ENCODE data around the gene MAN2A1. TPM values are rescaled to one million over a fixed set of nuclear protein-coding genes. Genes with fewer than 3 reads are reported as not detected.
A peak's percentile ranks its signal among the peaks of the same experiment; 100 is the strongest.

Gene MAN2A1
- total RNA-seq, 1 experiment from 2014 or later: 78.0 TPM

GRCh38 chr5:109718216-109718615, 28.5 kb downstream of the MAN2A1 start:
- Histone ChIP-seq H2BK20ac (ENCODE audit: low read depth, low read length, poor library complexity, severe bottlenecking) (no peak overlapping the region), H3K4me2 (ENCODE audit: insufficient read depth, insufficient read length, low read length) (no peak overlapping the region), H3K56ac (ENCODE audit: insufficient read length, low read depth, low read length) (no peak overlapping the region), H3K23me2 (ENCODE audit: insufficient read length, low read depth, low read length, poor library complexity, severe bottlenecking) (no peaks in the 10 kb centered on the region), H2BK5ac (ENCODE audit: insufficient read length, low read length) (no peak overlapping the region), H3T11ph (ENCODE audit: low read length) (no peak overlapping the region), H3K4ac (ENCODE audit: low read depth, low read length) (no peak overlapping the region), H3K27me3 (ENCODE audit: insufficient read depth, low read length) (no peaks in the 10 kb centered on the region), H2BK15ac (ENCODE audit: low read depth, low read length) (no peak overlapping the region), H2BK120ac (ENCODE audit: low read depth, low read length, poor library complexity, severe bottlenecking) (no peak overlapping the region), H4K91ac (ENCODE audit: insufficient read length, low read depth, low read length) (no peak overlapping the region), H4K20me1 (ENCODE audit: control insufficient read depth, insufficient read depth, insufficient read length) (no peaks in the 10 kb centered on the region), H2AK5ac (ENCODE audit: insufficient read length, low read length) (no peak overlapping the region), H3K23ac (ENCODE audit: insufficient read length, low read depth, low read length) (no peak overlapping the region), H3K9me3 (ENCODE audit: control insufficient read depth, low read depth, low read length) (no peaks in the 10 kb centered on the region), H3K18ac (ENCODE audit: insufficient read length, low read depth, low read length) (no peak overlapping the region), H3K9ac (ENCODE audit: extremely low read depth, insufficient read length, low read length) (no peak overlapping the region), H2BK12ac (ENCODE audit: insufficient read length, low read depth, low read length) (no peak overlapping the region), H3K79me1 (ENCODE audit: insufficient read depth, low read depth, low read length, poor library complexity, severe bottlenecking) (no peaks in the 10 kb centered on the region), H3K4me1 (ENCODE audit: insufficient read depth, low read length) (peaks cover 2% of the 10 kb centered on the region; the same call in 1 of the 2 replicates), H2AFZ (ENCODE audit: low read length) (no peak overlapping the region), H3K79me2 (ENCODE audit: insufficient read depth, low read length) (no peaks in the 10 kb centered on the region), H3K14ac (ENCODE audit: insufficient read depth, low read length) (no peak overlapping the region), H4K5ac (ENCODE audit: insufficient read length, low read depth, low read length) (no peak overlapping the region), H3K27ac (ENCODE audit: insufficient read length, low read depth, low read length) (no peak overlapping the region), H4K8ac (replicated peaks; ENCODE audit: insufficient read length, low read depth, low read length) (no peak overlapping the region)
- DNase-seq: no peak
- no peak for TF ChIP-seq CTCF (conservative IDR thresholded peaks at IDR 0.05)
- Mint-ChIP-seq H3K36me3 (ENCODE audit: insufficient read depth in 1 of 3, low read depth in 3 of 3) (peaks cover 4 to 38% (median 28%) of the 10 kb centered on the region in 3 experiments; a peak in 6 of 7 replicates), H3K4me3 (no peak overlapping the region), H3K27ac (peak overlapping the region in 1 of 3 experiments; percentile 40; a peak in 1 of 7 replicates), H3K4me1 (peaks cover 15 to 24% of the 10 kb centered on the region in 2 experiments), H3K27me3 (ENCODE audit: low read depth) (no peaks in the 10 kb centered on the region), H3K9me3 (no peaks in the 10 kb centered on the region)
- WGBS (ENCODE audit: extremely low coverage, insufficient read length, low lambda C conversion rate): no CpG with 5 or more reads among the region's 3 CpGs

Data from H9 (cell line).